ENCODE measurements around the gene FAAH.

DNA sequence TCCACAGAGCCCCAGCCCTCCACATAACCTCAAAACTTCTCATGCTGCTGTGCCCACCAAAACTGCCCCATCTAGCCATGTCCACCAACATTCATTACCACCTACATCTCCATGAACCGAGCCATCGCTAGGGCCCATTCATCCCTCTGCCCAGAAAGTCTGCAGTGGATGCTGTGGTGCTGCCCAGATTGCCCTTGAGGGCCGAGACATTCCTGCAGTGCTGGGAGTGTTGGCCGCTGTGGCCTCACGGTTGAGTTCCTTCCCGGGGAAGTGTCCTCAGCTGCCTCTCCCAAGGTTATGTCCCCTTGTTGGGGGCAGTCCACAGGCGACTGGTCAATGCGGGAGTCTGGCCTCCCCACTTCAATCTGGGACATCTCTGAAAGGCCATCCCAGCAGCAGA lies 65.2 kb downstream of the FAAH start:
- TF ChIP-seq, protein P1, sequence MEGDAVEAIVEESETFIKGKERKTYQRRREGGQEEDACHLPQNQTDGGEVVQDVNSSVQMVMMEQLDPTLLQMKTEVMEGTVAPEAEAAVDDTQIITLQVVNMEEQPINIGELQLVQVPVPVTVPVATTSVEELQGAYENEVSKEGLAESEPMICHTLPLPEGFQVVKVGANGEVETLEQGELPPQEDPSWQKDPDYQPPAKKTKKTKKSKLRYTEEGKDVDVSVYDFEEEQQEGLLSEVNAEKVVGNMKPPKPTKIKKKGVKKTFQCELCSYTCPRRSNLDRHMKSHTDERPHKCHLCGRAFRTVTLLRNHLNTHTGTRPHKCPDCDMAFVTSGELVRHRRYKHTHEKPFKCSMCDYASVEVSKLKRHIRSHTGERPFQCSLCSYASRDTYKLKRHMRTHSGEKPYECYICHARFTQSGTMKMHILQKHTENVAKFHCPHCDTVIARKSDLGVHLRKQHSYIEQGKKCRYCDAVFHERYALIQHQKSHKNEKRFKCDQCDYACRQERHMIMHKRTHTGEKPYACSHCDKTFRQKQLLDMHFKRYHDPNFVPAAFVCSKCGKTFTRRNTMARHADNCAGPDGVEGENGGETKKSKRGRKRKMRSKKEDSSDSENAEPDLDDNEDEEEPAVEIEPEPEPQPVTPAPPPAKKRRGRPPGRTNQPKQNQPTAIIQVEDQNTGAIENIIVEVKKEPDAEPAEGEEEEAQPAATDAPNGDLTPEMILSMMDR (IDR thresholded peaks at IDR 0.05; ENCODE audit: insufficient read depth, low read length): no peak
- no peak for TF ChIP-seq POLR2AphosphoS5 (IDR thresholded peaks at IDR 0.05; ENCODE audit: low read depth)
- TF ChIP-seq, protein P2, sequence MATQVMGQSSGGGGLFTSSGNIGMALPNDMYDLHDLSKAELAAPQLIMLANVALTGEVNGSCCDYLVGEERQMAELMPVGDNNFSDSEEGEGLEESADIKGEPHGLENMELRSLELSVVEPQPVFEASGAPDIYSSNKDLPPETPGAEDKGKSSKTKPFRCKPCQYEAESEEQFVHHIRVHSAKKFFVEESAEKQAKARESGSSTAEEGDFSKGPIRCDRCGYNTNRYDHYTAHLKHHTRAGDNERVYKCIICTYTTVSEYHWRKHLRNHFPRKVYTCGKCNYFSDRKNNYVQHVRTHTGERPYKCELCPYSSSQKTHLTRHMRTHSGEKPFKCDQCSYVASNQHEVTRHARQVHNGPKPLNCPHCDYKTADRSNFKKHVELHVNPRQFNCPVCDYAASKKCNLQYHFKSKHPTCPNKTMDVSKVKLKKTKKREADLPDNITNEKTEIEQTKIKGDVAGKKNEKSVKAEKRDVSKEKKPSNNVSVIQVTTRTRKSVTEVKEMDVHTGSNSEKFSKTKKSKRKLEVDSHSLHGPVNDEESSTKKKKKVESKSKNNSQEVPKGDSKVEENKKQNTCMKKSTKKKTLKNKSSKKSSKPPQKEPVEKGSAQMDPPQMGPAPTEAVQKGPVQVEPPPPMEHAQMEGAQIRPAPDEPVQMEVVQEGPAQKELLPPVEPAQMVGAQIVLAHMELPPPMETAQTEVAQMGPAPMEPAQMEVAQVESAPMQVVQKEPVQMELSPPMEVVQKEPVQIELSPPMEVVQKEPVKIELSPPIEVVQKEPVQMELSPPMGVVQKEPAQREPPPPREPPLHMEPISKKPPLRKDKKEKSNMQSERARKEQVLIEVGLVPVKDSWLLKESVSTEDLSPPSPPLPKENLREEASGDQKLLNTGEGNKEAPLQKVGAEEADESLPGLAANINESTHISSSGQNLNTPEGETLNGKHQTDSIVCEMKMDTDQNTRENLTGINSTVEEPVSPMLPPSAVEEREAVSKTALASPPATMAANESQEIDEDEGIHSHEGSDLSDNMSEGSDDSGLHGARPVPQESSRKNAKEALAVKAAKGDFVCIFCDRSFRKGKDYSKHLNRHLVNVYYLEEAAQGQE (IDR thresholded peaks at IDR 0.05; ENCODE audit: insufficient replicate concordance, low read depth): no peak

Measured in HL-60 (cell line).